GM23338 (cell line): Measurements from ENCODE around the gene PATE2. TPM values are rescaled to one million over a fixed set of nuclear protein-coding genes. Genes with fewer than 3 reads are reported as not detected.

ENCODE experiments used
- ATAC-seq: fragments of 200-7000 bp; cut with Tn5 transposase; 3 replicates; pipeline ENCODE4 v1.9.1; 2020
- DNase-seq: peaks from one replicate; pipeline ENCODE4 v3.0.0-alpha.2; 2015; ENCODE audit warnings: low spot score
- H2AFZ ChIP-seq: fragments of 200-600 bp; sonication (generic); 2 replicates; pipeline ENCODE4 v1.8.0; 2016; ENCODE audit warnings: antibody characterized with exemption, mild to moderate bottlenecking, moderate library complexity
- H3F3A ChIP-seq: fragments of 200-600 bp; sonication (generic); replicated peaks from 2 replicates; pipeline ENCODE4 v1.8.0; 2017; ENCODE audit warnings: antibody characterized with exemption, mixed run types, low read depth
- H3K27ac ChIP-seq: fragments of 200-600 bp; sonication (generic); 2 replicates; pipeline ENCODE4 v1.6.1; 2016; ENCODE audit warnings: low read depth
- H3K27me3 ChIP-seq: fragments of 200-600 bp; sonication (generic); 2 replicates; pipeline ENCODE4 v1.8.0; 2016; ENCODE audit warnings: mild to moderate bottlenecking, mixed run types, moderate library complexity; ENCODE audit not compliant: insufficient read depth
- H3K36me3 ChIP-seq: fragments of 200-600 bp; sonication (generic); 2 replicates; pipeline ENCODE4 v1.8.0; 2016; ENCODE audit warnings: mild to moderate bottlenecking; ENCODE audit not compliant: insufficient read depth
- H3K4me1 ChIP-seq: fragments of 200-600 bp; sonication (generic); 2 replicates; pipeline ENCODE4 v1.8.0; 2016; ENCODE audit warnings: mild to moderate bottlenecking, moderate library complexity; ENCODE audit not compliant: insufficient read depth
- H3K4me2 ChIP-seq: fragments of 200-600 bp; sonication (generic); 2 replicates; pipeline ENCODE4 v1.7.1; 2017; ENCODE audit warnings: mixed run types
- H3K4me3 ChIP-seq: fragments of 200-600 bp; sonication (generic); 2 replicates; pipeline ENCODE4 v1.6.1; 2016; ENCODE audit warnings: mixed run types
- H3K79me2 ChIP-seq: fragments of 200-600 bp; sonication (generic); replicated peaks from 2 replicates; pipeline ENCODE4 v1.8.0; 2017; ENCODE audit warnings: mild to moderate bottlenecking; ENCODE audit not compliant: insufficient read depth
- H3K9me2 ChIP-seq: fragments of 200-600 bp; sonication (generic); 2 replicates; pipeline ENCODE4 v1.8.0; 2017; ENCODE audit not compliant: insufficient read depth
- H4K20me1 ChIP-seq: fragments of 200-600 bp; sonication (generic); replicated peaks from 2 replicates; pipeline ENCODE4 v1.8.0; 2017; ENCODE audit warnings: mild to moderate bottlenecking; ENCODE audit not compliant: insufficient read depth
- H3K27ac Mint-ChIP-seq: 2 replicates; pipeline ENCODE4 v1.8.0; 2020; ENCODE audit warnings: inconsistent platforms, mild to moderate bottlenecking, moderate library complexity, mixed read lengths
- H3K27me3 Mint-ChIP-seq: 3 replicates; pipeline ENCODE4 v1.8.0; 2022; ENCODE audit warnings: low read depth, mild to moderate bottlenecking, moderate library complexity, mixed read lengths, inconsistent platforms; ENCODE audit not compliant: insufficient read depth, poor library complexity
- H3K36me3 Mint-ChIP-seq: 3 replicates; pipeline ENCODE4 v1.8.0; 2021; ENCODE audit warnings: low read depth, mild to moderate bottlenecking, inconsistent platforms, moderate library complexity, mixed read lengths
- H3K4me1 Mint-ChIP-seq: 3 replicates; pipeline ENCODE4 v1.8.0; 2020; ENCODE audit warnings: mild to moderate bottlenecking, inconsistent platforms, mixed read lengths
- H3K4me3 Mint-ChIP-seq: 3 replicates; pipeline ENCODE4 v1.8.0; 2021; ENCODE audit warnings: moderate library complexity, mild to moderate bottlenecking, inconsistent platforms, mixed read lengths
- H3K9me3 Mint-ChIP-seq: 3 replicates; pipeline ENCODE4 v1.8.0; 2020; ENCODE audit warnings: moderate library complexity, mild to moderate bottlenecking, inconsistent platforms, mixed read lengths
- JUNB ChIP-seq: IDR thresholded peaks from one replicate; pipeline ENCODE4 v1.6.1; 2016; ENCODE audit warnings: antibody characterized with exemption; ENCODE audit not compliant: unreplicated experiment
- POLR2AphosphoS5 ChIP-seq: IDR thresholded peaks from 2 replicates; pipeline ENCODE4 v1.6.1; 2016; ENCODE audit warnings: antibody characterized with exemption, low read depth
- STAT1 ChIP-seq: IDR thresholded peaks from one replicate; pipeline ENCODE4 v1.6.1; 2016; ENCODE audit warnings: antibody characterized with exemption; ENCODE audit not compliant: unreplicated experiment
- ZNF114 ChIP-seq: fragments of 250-450 bp; sonication (Bioruptor Pico); IDR thresholded peaks from 2 replicates; pipeline ENCODE4 v1.5.0; 2020; ENCODE audit warnings: mild to moderate bottlenecking, moderate library complexity
- ZNF331 ChIP-seq: fragments of 250-450 bp; sonication (Bioruptor Pico); IDR thresholded peaks from 2 replicates; pipeline ENCODE4 v1.5.0; 2020; ENCODE audit warnings: low read depth, mild to moderate bottlenecking, moderate library complexity
- polyA plus RNA-seq: library from polyadenylated mRNA; unstranded; fragments of >200 nt; fragmentation: Nextera tagmentation; extraction: Ambion mirVana; gene quantifications from 2 replicates; pipeline ENCODE4 v1.2.1, GENCODE V29; 2016
- total RNA-seq: library from RNA; depleted of rRNA; stranded (reverse); fragments of >200 nt; shearing (Covaris generic); gene quantifications from 2 replicates; pipeline ENCODE4 v1.2.3, GENCODE V29; 2014
- TF ChIP-seq, protein P1 (sequence below): fragments of 250-450 bp; sonication (Bioruptor Pico); IDR thresholded peaks from 2 replicates; pipeline ENCODE4 v1.5.0; 2020; ENCODE audit warnings: mild to moderate bottlenecking, moderate library complexity
- TF ChIP-seq, protein P2 (sequence below), 2 experiments: fragments of 200-600 bp in 1 of 2; sonication (generic) in 1 of 2; conservative IDR thresholded peaks; 2 replicates each; pipeline versions ENCODE4 v1.5.1 to v1.6.1; 2016 to 2017; ENCODE audit warnings: antibody characterized with exemption in 2 of 2, low read depth in 2 of 2, mild to moderate bottlenecking in 2 of 2, moderate library complexity in 1 of 2
- TF ChIP-seq, protein P3 (sequence below): IDR thresholded peaks from one replicate; pipeline ENCODE4 v1.6.1; 2018; ENCODE audit warnings: antibody characterized with exemption; ENCODE audit not compliant: unreplicated experiment

PATE2 gene
- total and polyA plus RNA-seq, 2 experiments from 2014 or later: 0.16 TPM; not detected in 1

DNA sequence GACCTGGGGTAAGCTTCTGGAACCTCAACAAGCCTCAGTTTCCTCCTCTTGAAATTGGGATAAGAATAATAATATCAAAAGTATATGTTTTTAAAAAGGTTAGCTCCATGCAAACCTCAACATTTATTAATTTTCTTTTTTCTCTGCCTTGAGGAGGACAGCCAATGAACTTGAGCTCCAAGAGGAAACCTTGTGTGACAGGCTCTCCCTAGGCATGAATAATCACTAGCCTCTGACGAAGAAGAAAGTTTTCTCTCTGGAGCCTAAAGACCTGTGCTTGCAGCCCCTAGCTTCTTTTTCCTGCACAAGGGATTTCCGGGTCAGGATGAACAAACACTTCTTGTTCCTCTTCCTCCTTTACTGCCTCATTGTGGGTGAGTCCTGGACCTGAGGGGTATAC is 9.2 kb upstream of the PATE2 start, which contains the start of gene PATE3 (continued):
- TF ChIP-seq, protein P1, sequence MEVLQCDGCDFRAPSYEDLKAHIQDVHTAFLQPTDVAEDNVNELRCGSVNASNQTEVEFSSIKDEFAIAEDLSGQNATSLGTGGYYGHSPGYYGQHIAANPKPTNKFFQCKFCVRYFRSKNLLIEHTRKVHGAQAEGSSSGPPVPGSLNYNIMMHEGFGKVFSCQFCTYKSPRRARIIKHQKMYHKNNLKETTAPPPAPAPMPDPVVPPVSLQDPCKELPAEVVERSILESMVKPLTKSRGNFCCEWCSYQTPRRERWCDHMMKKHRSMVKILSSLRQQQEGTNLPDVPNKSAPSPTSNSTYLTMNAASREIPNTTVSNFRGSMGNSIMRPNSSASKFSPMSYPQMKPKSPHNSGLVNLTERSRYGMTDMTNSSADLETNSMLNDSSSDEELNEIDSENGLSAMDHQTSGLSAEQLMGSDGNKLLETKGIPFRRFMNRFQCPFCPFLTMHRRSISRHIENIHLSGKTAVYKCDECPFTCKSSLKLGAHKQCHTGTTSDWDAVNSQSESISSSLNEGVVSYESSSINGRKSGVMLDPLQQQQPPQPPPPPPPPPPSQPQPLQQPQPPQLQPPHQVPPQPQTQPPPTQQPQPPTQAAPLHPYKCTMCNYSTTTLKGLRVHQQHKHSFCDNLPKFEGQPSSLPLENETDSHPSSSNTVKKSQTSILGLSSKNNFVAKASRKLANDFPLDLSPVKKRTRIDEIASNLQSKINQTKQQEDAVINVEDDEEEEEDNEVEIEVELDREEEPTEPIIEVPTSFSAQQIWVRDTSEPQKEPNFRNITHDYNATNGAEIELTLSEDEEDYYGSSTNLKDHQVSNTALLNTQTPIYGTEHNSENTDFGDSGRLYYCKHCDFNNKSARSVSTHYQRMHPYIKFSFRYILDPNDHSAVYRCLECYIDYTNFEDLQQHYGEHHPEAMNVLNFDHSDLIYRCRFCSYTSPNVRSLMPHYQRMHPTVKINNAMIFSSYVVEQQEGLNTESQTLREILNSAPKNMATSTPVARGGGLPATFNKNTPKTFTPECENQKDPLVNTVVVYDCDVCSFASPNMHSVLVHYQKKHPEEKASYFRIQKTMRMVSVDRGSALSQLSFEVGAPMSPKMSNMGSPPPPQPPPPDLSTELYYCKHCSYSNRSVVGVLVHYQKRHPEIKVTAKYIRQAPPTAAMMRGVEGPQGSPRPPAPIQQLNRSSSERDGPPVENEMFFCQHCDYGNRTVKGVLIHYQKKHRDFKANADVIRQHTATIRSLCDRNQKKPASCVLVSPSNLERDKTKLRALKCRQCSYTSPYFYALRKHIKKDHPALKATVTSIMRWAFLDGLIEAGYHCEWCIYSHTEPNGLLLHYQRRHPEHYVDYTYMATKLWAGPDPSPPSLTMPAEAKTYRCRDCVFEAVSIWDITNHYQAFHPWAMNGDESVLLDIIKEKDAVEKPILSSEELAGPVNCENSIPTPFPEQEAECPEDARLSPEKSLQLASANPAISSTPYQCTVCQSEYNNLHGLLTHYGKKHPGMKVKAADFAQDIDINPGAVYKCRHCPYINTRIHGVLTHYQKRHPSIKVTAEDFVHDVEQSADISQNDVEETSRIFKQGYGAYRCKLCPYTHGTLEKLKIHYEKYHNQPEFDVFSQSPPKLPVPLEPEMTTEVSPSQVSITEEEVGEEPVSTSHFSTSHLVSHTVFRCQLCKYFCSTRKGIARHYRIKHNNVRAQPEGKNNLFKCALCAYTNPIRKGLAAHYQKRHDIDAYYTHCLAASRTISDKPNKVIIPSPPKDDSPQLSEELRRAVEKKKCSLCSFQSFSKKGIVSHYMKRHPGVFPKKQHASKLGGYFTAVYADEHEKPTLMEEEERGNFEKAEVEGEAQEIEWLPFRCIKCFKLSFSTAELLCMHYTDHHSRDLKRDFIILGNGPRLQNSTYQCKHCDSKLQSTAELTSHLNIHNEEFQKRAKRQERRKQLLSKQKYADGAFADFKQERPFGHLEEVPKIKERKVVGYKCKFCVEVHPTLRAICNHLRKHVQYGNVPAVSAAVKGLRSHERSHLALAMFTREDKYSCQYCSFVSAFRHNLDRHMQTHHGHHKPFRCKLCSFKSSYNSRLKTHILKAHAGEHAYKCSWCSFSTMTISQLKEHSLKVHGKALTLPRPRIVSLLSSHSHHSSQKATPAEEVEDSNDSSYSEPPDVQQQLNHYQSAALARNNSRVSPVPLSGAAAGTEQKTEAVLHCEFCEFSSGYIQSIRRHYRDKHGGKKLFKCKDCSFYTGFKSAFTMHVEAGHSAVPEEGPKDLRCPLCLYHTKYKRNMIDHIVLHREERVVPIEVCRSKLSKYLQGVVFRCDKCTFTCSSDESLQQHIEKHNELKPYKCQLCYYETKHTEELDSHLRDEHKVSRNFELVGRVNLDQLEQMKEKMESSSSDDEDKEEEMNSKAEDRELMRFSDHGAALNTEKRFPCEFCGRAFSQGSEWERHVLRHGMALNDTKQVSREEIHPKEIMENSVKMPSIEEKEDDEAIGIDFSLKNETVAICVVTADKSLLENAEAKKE (CRISPR knock-in tag): no peak
- TF ChIP-seq POLR2AphosphoS5: no peak
- TF ChIP-seq, protein P2, sequence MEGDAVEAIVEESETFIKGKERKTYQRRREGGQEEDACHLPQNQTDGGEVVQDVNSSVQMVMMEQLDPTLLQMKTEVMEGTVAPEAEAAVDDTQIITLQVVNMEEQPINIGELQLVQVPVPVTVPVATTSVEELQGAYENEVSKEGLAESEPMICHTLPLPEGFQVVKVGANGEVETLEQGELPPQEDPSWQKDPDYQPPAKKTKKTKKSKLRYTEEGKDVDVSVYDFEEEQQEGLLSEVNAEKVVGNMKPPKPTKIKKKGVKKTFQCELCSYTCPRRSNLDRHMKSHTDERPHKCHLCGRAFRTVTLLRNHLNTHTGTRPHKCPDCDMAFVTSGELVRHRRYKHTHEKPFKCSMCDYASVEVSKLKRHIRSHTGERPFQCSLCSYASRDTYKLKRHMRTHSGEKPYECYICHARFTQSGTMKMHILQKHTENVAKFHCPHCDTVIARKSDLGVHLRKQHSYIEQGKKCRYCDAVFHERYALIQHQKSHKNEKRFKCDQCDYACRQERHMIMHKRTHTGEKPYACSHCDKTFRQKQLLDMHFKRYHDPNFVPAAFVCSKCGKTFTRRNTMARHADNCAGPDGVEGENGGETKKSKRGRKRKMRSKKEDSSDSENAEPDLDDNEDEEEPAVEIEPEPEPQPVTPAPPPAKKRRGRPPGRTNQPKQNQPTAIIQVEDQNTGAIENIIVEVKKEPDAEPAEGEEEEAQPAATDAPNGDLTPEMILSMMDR (conservative IDR thresholded peaks at IDR 0.05; ENCODE audit: low read depth in 2 of 2): no peak

DNA sequence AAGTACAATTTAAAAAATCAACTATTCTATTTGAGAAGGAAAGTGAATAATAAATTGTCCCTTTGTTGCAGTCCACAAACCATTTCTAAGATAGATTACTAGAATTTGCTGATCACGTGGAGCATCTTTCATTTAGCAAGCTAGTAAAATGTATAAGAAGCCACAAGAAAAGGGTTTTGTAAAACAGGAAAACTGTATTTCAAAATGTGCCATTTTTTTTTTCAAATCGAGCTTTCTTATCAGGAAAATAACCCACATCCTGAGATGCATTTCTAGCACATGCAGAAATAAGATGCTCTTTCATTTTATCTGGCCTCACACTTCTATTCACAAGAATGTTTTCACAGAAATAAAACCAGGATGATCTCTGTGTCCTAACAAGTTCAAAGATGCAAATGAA is 6.0 kb upstream of the PATE2 start:
- Mint-ChIP-seq H3K4me1 (no peaks in the 10 kb centered on the region), H3K27ac (no peak overlapping the region), H3K9me3 (peaks cover 7% of the 10 kb centered on the region; the same call in 2 of the 3 replicates), H3K4me3 (no peak overlapping the region), H3K36me3 (no peaks in the 10 kb centered on the region), H3K27me3 (no peaks in the 10 kb centered on the region)
- Histone ChIP-seq H3K27me3 (no peaks in the 10 kb centered on the region; the same call in 1 of the 2 replicates), H2AFZ (no peak overlapping the region), H3K79me2 (no peaks in the 10 kb centered on the region), H3K4me2 (no peak overlapping the region), H3K36me3 (no peaks in the 10 kb centered on the region), H4K20me1 (no peaks in the 10 kb centered on the region), H3K4me1 (no peaks in the 10 kb centered on the region), H3F3A (no peaks in the 10 kb centered on the region), H3K9me2 (peaks cover 16% of the 10 kb centered on the region), H3K4me3 (no peak overlapping the region), H3K27ac (no peak overlapping the region)
- ATAC-seq (no peak), DNase-seq (no peak)
- TF ChIP-seq STAT1 (no peak), JUNB (no peak), POLR2AphosphoS5 (no peak), ZNF331 (CRISPR knock-in tag) (no peak), ZNF114 (CRISPR knock-in tag) (no peak)
- TF ChIP-seq, protein P3, sequence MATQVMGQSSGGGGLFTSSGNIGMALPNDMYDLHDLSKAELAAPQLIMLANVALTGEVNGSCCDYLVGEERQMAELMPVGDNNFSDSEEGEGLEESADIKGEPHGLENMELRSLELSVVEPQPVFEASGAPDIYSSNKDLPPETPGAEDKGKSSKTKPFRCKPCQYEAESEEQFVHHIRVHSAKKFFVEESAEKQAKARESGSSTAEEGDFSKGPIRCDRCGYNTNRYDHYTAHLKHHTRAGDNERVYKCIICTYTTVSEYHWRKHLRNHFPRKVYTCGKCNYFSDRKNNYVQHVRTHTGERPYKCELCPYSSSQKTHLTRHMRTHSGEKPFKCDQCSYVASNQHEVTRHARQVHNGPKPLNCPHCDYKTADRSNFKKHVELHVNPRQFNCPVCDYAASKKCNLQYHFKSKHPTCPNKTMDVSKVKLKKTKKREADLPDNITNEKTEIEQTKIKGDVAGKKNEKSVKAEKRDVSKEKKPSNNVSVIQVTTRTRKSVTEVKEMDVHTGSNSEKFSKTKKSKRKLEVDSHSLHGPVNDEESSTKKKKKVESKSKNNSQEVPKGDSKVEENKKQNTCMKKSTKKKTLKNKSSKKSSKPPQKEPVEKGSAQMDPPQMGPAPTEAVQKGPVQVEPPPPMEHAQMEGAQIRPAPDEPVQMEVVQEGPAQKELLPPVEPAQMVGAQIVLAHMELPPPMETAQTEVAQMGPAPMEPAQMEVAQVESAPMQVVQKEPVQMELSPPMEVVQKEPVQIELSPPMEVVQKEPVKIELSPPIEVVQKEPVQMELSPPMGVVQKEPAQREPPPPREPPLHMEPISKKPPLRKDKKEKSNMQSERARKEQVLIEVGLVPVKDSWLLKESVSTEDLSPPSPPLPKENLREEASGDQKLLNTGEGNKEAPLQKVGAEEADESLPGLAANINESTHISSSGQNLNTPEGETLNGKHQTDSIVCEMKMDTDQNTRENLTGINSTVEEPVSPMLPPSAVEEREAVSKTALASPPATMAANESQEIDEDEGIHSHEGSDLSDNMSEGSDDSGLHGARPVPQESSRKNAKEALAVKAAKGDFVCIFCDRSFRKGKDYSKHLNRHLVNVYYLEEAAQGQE: no peak
